CD4-positive, alpha-beta T cell treated with Interleukin-6 at 100 ng/mL for 8 hours (primary cell): ENCODE measurements around the gene AMN.

ENCODE experiments used
- DNase-seq: peaks from one replicate; pipeline ENCODE4 v3.0.0-alpha.2; 2020; ENCODE audit warnings: mixed read lengths, low spot score

The AMN gene

DNA sequence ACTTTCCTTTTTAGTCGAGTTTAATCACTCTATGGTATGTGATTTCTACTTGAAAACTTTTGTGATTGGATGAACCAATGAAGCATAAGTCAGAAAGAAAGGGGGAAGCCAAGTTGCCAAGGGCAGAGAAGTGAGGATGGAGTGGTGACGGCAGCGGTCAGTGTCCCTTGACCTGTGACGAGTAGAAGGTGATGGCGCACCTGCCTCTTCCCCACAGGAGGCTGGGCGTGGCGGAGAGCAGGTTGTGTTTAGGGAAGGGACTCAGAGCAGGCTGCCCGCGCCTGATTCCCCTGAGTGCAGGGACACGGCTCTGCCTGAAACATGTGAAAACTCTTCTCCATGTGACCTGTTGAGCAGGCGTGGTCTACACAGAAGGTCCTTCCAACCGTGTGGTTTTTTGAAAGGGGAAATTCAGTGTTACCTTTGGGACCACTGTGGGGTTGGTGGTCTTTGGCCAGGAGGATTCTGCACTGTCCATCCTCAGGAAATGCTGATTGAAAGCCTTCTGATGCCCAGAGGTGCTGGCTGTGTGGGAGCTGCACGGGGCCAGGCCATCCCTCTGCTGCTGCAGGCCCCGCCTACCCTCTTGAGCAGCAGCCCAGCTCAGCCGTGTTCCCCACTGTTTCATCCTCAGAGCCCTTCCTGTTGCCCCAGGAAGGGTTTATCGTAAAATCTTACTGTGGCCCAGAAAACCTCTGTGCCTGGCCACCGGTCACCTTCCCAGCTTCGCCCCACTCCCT lies 23.5 kb upstream of the AMN start:
- DNase-seq, result no peak

DNA sequence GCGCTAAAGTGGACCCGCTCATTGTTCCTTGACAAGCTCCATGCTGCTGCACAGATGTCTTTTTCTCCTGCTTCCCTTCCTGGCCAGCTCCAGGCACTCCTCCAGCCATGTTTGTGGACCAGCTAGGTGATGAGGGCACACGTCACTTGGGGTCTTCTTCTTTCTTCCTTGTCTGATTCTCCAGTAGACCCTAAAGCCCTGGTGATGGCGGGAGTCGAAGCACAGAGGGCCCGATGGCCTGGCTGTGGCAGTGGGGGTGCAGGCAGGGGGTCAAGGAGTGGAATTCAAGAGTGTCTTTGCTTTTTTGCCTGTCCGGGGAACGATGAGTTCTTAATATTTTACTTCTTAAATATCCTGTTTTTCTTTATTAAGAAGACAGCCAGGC lies 23.0 kb upstream of the AMN start:
- no peak for DNase-seq

DNA sequence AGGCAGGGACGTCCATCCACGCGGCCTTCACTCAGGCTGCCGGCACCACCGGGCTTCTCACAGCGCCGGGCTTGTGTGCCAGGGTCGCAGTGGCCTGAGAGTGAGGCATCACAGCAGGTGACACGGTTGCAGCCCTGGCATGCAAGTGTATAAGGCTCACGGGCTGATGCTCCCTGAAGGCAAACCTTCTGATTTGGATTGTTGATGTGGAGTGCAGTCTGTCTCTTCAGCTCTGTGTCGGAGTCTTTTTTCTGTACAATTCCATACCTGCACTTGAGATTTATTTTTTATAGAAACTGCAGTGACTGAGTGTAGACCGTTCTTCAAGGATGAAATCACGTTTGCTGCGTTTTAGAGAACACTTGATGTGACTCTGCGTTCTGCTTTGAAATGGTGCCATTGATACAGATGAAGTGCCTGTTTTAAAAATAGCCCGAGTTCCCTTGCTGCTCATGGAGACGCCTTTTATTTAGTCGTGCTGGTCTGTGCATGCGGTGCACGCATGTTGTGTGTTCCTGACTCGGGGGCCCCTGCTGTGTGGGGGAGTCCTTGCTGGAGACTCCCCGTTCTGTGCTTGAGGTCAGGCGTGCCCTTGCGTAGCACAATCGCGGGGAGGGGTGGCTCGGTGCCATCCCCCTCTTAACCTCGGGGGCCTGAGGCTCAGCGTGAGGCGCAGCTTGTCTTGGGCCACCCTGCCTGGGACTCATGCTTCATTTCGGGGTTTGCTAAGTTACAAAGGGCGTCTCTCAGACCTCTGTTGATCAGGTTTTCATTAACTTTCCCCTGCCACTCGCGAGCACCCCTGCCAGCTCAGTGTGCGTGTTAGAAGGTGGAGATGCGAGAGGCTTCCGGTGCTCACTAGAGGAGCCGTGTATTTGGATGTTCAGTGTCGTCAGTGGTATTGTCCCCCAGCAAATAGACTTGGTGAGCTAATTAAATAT lies 21.6 kb upstream of the AMN start:
- no peak for DNase-seq

DNA sequence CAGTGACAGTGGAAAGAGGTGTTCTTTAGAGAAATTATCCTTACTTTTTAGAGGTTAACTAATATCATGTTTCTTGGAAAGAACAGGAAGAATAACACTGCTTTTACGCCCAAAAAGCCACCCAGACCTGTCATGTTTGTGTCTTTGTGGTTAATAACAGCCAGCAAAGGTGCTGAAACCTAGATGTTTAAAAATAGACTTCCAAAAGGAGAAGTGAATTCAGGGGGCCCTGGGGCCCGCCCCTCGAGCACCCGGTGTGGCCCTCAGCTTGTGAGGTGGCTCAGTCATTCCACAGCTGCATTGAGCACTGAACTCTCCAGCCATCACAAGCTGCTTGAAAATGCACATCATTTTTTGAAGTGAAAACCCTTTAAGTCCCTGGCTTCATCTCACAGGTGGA lies 20.8 kb upstream of the AMN start:
- no peak for DNase-seq

DNA sequence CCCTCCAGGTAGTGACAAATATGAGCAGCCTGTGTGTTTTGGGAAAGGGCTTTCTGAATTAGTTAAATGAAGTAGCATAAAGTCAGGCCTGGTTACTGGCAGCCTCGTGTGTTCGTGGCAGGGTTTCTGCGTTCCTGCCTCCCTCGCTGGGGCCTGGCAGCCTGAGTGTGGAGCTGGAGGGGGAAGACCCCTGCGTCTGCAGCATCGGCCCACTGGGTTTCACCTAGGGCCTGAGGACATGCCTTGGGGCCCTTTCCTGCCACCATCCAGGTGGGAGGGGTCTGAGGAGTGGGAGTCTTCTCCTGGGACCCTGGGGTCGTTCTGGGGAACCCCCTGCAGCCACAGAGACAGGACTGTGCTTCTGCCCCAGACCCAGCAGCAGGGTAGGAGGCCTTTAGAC lies 20.4 kb upstream of the AMN start:
- no peak for DNase-seq

DNA sequence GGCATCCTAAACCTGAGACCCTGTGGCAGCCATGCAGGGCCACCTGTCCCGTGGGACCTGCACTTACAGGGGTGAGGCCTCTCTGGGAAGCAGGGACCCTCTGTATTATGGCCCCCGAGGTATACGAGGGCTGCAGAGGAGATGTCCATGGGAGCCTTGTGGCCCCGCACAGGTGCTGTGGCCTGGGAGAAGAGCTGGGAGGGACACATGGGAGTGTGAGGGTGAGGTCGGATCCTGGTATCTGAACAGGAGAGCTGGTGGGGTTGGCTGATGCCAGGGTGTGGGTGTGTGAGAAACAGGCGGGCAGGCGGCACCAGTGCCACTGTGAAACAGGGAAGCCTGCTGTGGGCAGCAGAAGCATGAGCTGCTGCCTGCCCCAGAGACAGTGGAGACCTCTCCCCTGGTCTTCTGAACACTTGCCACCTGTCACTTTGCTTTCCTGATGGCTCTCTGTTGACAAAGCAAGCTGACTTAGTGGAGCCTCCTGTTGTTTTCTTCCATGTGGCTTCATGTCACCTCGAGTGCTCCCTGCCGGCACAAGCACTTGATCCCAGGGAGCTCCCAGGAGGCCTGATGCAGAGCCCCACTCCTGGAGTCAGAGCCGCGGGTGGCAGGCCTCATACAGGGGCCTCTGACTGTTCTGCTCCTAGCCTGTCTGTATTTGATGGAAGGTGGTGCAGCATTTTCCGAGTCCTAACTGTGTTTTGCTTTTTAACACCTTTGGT lies 19.8 kb upstream of the AMN start:
- no peak for DNase-seq

DNA sequence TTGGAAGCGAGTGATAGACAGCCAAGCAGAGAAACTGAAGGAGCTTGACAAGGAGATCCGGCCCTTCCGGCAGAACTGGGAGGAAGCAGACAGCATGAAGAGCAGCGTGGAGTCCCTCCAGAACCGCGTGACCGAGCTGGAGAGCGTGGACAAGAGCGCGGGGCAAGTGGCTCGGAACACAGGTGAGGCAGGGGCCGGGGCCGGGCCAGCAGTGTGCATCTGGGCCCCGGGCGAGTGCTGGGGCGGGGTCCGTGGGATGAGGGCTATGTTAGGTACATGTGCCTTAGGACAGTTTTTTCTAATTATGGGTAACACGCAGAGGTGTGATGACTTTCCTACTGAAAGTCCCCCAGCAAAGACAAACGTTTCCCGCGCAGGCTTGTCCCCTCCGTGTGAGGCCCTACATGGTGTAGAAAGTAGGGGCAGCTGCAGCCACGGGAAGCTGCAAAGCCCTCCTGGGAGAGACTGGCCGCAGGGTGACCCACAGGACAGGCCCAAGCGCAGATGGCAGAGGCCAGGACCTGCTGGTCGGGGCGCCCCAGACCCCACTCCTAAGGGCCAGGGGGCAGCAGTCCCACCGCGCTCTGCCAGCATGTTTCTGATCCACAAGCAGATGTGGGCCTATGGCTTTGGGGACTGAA lies 19.1 kb upstream of the AMN start:
- no peak for DNase-seq

DNA sequence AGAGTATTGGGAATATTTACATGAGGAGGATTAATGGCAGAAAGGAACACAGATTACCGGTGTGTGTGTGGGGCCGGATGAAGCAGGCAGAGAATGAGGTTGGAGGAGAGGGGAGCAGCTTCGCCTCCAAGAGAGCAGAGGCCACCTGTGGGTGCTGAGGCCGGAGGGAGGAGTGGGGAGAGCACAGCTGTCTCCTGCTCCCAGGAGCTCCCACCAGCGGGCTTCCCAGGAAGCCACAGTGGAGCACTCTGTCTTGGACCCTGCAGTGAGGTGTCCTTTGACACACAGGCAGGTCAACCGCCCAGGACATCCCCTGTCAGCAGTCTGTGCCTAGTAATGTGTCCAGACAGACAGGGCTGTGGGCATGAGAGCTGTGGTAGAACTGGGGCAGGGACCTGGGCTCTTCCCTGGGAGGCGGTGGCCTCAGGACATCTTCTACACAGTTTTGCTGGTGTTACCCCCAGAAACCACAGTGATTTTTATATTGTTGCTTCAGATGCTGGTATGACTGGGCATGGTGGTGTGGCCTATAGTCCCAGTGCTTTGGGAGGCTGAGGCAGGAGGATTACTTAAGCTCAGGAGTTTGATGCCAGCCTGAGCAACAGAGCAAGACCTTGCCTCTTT lies 18.5 kb upstream of the AMN start:
- no peak for DNase-seq

DNA sequence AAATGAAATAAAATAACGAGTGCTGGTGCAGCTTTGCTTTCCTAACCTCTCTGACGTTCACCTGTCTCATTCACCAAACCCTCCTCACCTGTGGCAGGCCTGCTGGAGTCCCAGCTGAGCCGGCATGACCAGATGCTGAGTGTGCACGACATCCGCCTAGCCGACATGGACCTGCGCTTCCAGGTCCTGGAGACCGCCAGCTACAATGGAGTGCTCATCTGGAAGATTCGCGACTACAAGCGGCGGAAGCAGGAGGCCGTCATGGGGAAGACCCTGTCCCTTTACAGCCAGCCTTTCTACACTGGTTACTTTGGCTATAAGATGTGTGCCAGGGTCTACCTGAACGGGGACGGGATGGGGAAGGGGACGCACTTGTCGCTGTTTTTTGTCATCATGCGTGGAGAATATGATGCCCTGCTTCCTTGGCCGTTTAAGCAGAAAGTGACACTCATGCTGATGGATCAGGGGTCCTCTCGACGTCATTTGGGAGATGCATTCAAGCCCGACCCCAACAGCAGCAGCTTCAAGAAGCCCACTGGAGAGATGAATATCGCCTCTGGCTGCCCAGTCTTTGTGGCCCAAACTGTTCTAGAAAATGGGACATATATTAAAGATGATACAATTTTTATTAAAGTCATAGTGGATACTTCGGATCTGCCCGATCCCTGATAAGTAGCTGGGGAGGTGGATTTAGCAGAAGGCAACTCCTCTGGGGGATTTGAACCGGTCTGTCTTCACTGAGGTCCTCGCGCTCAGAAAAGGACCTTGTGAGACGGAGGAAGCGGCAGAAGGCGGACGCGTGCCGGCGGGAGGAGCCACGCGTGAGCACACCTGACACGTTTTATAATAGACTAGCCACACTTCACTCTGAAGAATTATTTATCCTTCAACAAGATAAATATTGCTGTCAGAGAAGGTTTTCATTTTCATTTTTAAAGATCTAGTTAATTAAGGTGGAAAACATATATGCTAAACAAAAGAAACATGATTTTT lies 17.1 kb upstream of the AMN start:
- DNase-seq, result no peak

DNA sequence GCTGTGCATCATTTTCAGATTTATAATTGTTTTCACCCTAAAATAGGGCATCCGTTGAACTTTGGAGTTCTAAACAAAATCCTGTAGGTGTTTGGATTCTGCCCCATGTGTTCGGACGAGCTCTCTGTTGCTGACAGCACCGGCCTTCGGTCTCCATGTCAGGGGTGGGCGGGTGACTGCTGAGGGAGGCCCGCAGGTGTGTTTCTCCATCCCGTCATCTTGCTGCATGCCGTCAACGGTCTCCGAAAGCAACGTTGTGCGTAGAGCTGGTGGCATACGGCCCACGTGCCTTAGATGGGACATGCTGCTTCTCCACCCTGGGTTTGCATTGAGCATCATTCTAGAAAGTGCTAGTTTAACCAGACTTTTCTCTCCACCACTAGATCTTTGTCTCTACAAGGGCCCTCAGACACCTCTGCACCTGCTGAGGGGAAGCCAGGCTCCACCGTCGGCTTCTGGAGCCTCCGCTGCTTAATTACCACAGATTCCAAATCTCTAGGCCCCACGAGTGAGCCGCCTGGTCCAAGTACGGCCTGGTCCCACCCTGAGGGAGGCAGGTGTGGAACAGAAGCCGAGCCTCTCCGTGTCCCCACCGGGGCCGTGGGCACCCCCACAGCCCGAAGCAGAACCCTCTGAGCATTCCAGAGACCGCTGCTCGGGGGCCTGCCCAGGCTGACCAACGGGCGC lies 15.7 kb upstream of the AMN start:
- no peak for DNase-seq

DNA sequence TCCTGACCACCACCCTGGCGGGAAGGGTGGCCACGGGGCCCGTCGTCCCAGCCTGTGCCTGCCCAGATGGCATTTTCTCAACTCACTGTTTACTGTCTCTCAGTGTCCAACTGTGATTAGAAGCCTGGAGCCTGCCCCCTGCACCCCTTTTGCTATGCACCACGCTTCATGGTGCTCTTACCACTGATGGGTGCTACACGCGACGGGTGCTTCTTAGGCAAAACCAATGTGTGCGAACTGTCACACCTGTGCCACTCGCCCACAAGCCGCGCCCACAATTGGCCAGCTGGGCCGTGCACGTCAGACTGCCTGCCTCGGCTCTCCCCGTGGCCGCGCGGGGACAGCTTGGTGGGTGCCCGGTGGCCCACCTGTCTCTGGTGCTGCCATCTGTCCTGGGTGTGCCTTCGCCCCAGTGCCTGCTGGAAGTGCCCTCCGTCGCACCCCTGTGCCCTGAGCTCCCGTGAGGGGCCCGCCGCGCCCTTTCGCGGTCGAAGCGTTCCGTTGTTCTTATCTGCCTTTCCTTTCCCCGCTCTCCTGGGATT lies 15.1 kb upstream of the AMN start:
- DNase-seq, result no peak

DNA sequence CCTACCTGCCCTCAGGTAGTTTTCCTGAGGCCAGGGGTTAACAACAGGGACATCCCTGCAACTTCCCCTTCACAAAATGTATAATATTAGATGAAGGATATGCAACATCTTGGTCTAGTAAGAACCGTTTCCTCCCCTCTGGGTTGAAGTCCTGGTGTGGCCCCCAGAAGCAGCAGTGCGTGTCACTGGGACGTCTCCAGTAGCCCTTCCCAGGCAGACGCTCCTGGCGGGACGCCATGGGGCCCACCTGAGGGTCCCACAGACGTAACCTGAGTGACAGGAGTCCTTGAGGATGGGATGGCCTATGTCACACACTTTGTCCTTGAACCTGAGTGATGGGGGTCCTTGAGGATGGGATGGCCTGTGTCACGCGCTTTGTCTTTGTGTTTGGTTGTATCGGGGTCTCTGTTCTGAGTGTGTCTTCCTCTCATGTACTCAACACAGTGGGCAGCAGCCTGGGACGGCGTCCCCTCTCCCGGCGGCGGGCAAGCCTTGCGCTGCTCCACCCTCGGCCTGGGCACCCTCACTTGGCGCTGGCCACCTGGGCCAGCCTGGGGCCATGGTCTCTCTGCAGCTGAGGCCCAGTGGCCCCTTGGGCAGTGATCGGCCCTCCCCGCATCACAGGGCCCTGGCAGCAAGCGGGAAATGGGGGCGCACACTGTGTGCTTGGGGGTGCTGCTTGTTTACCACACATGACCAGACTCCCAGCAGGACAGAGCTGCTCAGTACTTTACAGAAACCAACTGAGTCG lies 14.3 kb upstream of the AMN start:
- DNase-seq, result no peak

DNA sequence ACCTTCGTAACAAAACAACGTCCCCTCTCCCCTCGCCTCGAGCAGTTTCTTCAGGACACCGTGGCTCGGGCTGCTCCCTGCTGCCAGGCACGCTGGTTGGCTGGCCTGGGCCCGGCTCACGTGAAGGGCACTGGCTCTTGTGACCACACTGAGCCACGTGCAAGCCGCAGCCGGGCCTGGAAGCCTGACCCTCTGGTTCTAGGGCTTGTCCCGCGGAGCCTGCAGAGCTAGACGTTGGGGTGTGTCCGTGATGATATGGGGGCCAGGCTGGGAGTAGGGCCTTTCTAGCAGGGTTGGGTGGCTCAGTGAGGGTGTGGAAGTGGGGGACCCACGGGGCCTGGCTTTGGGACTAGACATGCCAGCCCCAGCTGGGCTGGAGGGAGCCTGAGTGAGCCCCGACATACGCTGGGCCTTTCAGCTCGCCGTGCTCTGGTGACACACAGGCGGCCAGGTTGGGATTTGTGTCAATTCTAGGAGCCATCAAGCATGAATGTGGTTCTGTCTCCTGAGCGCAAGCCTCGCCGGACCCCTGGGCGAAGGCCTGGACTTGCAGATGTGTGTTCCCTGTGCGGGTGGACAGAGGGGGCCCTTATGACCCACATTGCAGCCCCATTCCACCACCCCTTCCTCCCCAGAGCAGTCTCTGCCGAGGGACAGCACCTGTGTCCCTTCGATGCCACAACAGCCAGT lies 13.6 kb upstream of the AMN start:
- DNase-seq, result no peak

DNA sequence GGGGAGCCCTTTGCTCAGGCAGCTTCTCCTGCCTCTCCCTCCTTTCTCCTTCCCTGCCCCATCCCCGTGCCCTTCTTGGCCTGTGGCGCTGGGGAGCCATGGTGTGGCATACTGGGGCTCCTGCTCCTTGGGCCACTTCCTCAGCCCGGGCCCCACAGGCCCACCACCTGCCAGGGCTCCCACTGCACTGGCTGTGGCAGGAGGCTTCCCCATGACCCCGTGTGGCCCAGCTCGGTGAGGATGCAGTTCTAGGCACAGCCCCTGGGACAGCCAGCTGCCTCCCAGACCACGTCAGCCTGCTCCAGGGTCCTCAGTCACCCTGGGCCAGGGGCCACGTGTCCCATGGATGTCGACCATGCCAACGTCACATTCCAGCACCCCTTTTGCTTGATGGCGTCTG lies 13.0 kb upstream of the AMN start:
- DNase-seq, result no peak

DNA sequence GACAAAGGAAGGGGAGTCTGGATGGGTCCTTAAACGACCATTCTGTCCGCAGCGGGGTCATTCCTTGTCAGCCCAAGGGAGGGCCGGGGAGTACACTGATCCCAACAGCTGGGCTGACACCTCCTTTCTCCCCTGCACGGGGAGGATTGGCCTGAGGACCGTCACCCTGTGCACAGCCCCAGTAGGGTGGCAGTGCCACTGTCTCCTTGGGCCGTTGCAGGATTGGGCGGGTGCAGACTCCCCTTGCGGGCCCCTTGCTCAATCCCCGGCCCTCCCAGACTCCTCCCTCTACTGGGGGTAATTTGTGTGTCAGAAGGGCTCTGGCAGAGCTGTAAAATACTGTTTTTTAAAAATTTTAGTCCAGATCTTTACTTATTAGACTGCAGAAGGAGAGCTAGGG lies 12.6 kb upstream of the AMN start:
- DNase-seq, result no peak

DNA sequence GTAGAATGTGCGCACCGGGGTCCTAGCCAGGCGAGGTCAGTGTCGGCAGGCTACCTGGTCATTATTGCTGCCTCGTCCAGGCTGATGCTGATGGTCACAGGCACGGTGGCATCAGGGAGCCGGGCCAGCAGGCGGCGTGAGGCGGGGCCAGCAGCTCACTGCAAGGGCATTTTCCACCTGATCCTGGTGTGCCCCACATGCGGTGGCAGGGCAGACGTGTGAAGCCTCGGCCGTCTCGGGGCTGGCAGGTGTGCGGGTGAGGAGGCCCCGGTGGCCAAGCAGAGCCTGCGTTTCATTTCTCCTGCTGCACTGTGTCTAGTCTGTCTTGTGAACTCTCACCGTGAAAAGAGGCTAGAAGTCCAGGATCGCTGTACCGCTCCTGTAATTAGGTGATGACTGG lies 12.0 kb upstream of the AMN start:
- DNase-seq, result no peak

DNA sequence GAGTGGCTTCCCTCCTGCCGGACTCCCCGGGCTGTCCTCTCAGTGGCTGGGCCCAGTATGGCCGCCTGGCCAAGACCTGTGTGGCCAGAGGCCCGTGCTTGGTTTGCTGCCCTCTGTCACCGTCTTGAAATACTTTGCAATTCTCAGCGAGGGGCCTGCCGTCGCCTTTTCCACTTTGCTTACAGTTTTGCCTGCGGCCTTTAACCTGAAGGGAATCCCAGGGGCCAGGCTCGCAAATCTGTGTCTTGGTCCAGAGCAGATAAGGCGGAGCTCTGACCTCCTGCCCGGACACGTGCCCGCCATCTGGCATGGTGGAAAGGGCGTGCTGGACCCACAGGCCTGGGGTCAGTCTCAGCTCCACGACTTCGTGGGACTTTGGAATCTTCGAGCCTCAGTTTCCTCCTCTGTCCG lies 10.9 kb upstream of the AMN start:
- no peak for DNase-seq

DNA sequence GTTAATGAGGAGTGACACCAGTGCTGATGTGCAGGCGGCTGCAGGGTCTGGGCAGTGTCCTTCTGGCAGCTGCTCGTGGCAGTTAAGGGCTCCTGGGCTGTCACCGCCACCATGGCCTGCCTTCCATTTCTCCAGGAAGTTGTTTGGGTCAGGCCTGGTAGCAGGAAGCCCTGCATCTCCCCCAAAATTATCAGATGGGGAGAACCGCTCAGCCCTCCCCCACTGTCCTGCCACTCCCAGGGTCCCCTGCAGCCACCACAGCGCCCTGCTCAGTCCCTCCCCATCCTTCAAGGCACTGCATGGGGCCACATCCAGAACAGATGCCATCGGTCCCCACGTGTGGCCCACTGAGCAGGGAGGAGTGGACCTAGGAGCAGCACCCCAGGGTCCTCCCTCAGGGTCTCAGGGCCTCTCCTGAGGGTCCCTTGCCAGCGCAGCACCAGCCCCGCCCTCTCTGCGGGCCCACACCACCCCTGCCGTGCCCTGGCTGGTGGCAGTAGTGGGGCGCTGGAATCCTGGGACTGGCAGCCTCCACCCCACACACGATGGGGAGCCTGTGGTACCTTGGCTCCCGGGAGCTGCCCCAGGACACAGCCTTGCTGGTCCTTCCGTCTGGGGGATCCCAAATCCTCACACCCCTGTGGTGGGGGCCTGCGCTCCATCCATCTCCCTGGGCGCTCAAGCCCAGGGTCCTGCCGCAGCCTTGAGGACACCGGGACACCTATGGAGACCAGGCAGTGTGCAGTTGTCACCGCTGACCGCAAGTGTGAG lies 10.3 kb upstream of the AMN start:
- no peak for DNase-seq
